ENCODE data around the gene PRKN. TPM values are rescaled to one million over a fixed set of nuclear protein-coding genes. Genes with fewer than 3 reads are reported as not detected.

The PRKN gene
- total RNA-seq, 1 donor from 2014 or later: not detected

DNA sequence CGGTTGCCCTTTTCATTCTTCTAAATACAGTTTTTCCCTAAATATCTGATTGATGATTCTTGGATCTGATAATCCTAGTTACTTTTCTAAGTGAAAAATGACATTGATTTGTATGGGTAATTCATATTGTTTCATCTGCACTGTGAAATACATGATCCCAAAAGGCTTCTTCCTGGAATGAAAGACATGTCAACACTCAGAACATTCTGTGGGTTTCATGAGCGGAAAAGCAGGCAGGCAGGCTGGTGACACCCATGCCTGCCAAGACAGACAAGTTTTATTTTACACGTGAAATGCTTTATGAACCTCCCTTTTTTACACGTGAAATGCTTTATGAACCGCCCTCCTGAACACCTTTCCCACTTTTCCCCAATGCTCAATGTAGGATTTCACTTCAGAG, 105.0 kb downstream of the PRKN start:
- DNase-seq (ENCODE audit: low spot score): no peak

DNA sequence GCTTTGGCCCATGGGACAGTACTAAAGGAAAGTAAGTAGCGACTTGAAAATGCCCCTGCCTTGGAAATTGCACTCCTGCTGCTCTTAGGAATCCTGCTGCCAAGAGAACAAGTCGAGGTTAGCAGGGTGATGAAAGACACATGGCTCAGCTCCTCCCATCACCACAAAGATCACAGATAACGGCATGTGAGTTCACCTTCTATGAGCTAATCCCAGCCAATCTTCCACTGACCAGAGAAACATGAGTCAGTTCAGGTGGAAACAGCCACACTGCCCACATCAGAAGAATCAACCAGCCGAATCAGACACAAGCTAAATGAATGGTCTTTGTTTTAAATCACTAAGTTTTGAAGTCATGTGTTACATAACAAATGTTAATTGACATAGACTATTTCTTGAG, 106.3 kb downstream of the PRKN start:
- Mint-ChIP-seq H3K4me3 (ENCODE audit: low read depth) (no peak overlapping the region), H3K4me1 (ENCODE audit: low read depth) (peaks cover 4% of the 10 kb centered on the region), H3K36me3 (ENCODE audit: low read depth) (no peaks in the 10 kb centered on the region), H3K9me3 (no peaks in the 10 kb centered on the region), H3K27me3 (ENCODE audit: low read depth) (no peaks in the 10 kb centered on the region), H3K27ac (no peak overlapping the region)
- no peak for DNase-seq (ENCODE audit: low spot score)
- intact Hi-C loops (cut with micrococcal nuclease): no loop called here

More for the DNA sequence above, 105.0 kb downstream of the PRKN start:
- Mint-ChIP-seq H3K27ac (no peak overlapping the region), H3K4me3 (ENCODE audit: low read depth) (no peak overlapping the region), H3K9me3 (no peaks in the 10 kb centered on the region), H3K27me3 (ENCODE audit: low read depth) (no peaks in the 10 kb centered on the region), H3K4me1 (ENCODE audit: low read depth) (peaks cover 4% of the 10 kb centered on the region), H3K36me3 (ENCODE audit: low read depth) (no peaks in the 10 kb centered on the region)
- intact Hi-C loops (cut with micrococcal nuclease): no loop called here

DNA sequence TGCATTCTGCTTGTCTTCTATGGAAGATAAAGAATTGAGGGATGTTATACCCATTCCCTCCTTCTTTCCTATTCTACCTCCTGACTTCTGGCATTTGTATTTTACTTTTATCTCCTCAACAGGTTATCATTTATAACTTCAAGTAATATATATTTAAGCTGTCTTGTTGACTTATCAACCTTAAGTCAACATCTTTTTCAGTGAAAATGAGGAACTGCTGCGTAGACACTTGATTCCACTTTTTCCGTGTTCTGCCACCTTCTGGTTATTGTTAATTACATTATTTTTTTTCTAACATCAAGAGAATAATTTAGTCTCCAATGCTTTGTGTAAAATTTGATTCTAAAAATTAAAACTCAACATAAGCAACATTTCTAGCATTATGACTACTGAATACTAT, 107.5 kb downstream of the PRKN start:
- no peak for DNase-seq (ENCODE audit: low spot score)
- Mint-ChIP-seq H3K36me3 (ENCODE audit: low read depth) (no peaks in the 10 kb centered on the region), H3K4me3 (ENCODE audit: low read depth) (no peak overlapping the region), H3K4me1 (ENCODE audit: low read depth) (peaks cover 4% of the 10 kb centered on the region), H3K27ac (no peak overlapping the region), H3K9me3 (no peaks in the 10 kb centered on the region), H3K27me3 (ENCODE audit: low read depth) (no peaks in the 10 kb centered on the region)
- intact Hi-C loops (cut with micrococcal nuclease): no loop called here

DNA sequence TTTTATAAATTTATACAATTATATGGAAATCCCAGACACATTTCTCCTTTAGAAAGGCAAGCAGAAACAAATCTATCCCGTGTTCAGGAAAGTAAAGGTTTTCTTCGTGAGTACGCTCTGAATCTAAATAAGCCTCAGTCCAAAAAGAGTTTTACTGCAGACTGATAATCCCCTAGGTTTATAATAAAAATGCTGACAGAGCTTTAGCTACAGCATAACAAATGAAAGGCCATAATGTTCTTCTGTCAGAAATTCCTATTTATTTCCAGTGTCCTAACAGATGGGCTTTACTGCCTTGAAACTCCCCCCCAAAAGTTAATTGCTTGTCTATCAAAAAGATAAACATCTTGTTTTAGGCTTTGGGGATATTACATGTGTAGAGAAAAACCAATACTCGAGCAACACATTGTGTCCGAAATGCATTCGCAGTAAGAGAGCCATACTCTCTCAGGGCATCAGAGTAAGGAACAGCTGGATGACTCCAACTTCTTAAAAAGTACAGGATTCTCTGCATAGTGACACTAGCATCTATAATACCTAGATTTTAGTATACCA, 109.0 kb downstream of the PRKN start:
- no peaks in the 10 kb centered on the region for H3K27me3 Mint-ChIP-seq (ENCODE audit: low read depth)
- no peak overlapping the region for H3K4me3 Mint-ChIP-seq (ENCODE audit: low read depth)
- peaks cover 4% of the 10 kb centered on the region for H3K4me1 Mint-ChIP-seq (ENCODE audit: low read depth)
- intact Hi-C loops (cut with micrococcal nuclease): no loop called here
- no peak for DNase-seq (ENCODE audit: low spot score)
- no peaks in the 10 kb centered on the region for H3K9me3 Mint-ChIP-seq
- no peaks in the 10 kb centered on the region for H3K36me3 Mint-ChIP-seq (ENCODE audit: low read depth)
- H3K27ac Mint-ChIP-seq: no peak overlapping the region

DNA sequence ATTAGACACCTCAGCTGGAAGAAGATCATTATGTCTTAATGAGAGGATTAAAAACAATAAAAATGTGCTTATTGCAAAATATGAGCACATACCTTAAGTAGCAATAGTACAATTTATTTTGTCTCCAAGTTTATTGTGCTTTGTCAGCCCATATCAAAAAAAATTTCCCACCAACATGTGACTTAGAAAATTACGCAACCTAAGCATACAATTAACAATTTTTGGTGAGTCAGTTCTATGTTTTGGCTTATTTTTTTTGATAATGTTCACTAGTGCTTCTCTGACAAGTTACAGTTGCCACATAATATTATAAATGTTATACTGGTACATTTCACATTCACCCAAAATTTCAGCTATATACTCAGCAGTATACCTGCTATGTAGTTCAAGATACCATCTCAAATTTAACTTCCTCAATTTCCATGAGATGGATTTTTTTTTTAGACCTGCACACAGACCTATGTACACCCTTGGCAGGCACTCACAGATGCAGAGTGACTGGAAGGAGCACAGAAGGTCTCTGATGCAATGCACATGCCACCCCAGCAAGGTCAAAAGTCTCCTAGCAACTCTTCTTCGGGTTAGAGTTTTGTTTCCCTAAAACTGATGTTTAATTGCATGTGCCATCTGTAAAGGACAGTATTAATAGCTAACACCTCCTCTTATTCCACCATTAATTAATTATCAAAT, 112.4 kb downstream of the PRKN start:
- intact Hi-C loops (cut with micrococcal nuclease): no loop called here
- Mint-ChIP-seq H3K27me3 (ENCODE audit: low read depth) (no peaks in the 10 kb centered on the region), H3K4me1 (ENCODE audit: low read depth) (no peaks in the 10 kb centered on the region), H3K27ac (no peak overlapping the region), H3K4me3 (ENCODE audit: low read depth) (no peak overlapping the region), H3K36me3 (ENCODE audit: low read depth) (no peaks in the 10 kb centered on the region), H3K9me3 (no peaks in the 10 kb centered on the region)
- no peak for DNase-seq (ENCODE audit: low spot score)

DNA sequence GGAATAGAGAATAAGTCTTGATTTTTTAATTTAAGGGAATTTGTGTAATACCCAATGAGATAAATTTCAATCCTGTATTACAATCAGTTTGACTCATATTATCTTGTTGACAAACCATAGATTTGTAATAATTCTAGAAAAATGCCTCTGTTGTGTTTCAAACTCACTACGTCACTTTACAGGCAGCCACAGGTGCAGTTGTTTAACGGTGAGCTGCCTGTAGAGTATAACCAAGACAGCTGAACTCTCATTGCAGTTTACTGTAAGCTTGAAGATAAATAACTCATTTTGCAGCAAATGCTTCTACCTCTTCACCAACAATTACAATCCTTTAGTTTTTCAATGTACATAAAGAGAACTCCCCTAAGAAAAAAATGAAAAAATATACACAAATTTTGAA, 114.3 kb downstream of the PRKN start:
- intact Hi-C loops (cut with micrococcal nuclease): no loop called here
- H3K4me1 Mint-ChIP-seq (ENCODE audit: low read depth): no peaks in the 10 kb centered on the region
- H3K27me3 Mint-ChIP-seq (ENCODE audit: low read depth): no peaks in the 10 kb centered on the region
- no peak overlapping the region for H3K27ac Mint-ChIP-seq
- no peak overlapping the region for H3K4me3 Mint-ChIP-seq (ENCODE audit: low read depth)
- no peaks in the 10 kb centered on the region for H3K9me3 Mint-ChIP-seq
- DNase-seq (ENCODE audit: low spot score): no peak
- H3K36me3 Mint-ChIP-seq (ENCODE audit: low read depth): no peaks in the 10 kb centered on the region

DNA sequence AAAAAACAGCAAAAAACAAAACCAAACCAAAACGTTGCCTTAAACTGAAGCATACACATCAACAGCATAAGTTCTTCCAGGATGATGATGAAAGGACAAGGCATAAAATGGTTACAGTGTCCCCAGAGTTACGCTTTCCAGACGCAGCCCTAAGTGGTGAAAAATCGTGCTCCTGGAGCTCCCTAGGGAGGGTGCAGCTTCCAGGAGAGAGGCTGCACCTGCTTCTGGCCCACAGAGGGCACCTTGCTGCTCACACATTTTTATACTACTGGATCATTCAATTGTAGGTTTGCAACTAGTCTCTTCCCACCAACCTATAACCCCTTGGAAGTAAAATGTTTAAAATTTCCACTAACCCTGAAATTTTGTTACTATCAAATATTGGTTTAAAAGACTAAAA, 115.0 kb downstream of the PRKN start:
- H3K4me3 Mint-ChIP-seq (ENCODE audit: low read depth): no peak overlapping the region
- H3K4me1 Mint-ChIP-seq (ENCODE audit: low read depth): no peaks in the 10 kb centered on the region
- DNase-seq (ENCODE audit: low spot score): no peak
- intact Hi-C loops (cut with micrococcal nuclease): no loop called here
- H3K27me3 Mint-ChIP-seq (ENCODE audit: low read depth): no peaks in the 10 kb centered on the region
- H3K9me3 Mint-ChIP-seq: no peaks in the 10 kb centered on the region
- no peaks in the 10 kb centered on the region for H3K36me3 Mint-ChIP-seq (ENCODE audit: low read depth)
- no peak overlapping the region for H3K27ac Mint-ChIP-seq

DNA sequence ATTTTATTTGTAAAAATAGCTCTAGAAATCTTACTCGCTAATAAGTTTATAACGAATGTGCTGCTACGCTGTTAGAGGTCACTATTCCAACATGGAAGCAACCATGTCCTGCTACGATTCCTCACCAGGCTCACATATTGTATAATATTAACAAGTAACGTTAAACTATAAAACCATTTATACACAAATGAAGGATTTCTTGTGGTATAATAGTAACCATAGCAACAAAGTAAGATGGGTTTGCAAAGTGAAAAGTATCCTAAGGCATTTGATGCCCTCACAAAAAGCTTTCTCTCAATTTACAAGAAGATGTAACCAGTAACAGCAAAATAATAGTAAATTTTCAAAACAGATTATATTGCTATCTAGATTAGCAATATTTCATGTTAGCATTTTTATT, 117.2 kb downstream of the PRKN start:
- H3K4me3 Mint-ChIP-seq (ENCODE audit: low read depth): no peak overlapping the region
- no peaks in the 10 kb centered on the region for H3K27me3 Mint-ChIP-seq (ENCODE audit: low read depth)
- intact Hi-C loops (cut with micrococcal nuclease): no loop called here
- H3K9me3 Mint-ChIP-seq: no peaks in the 10 kb centered on the region
- no peak overlapping the region for H3K27ac Mint-ChIP-seq
- no peaks in the 10 kb centered on the region for H3K4me1 Mint-ChIP-seq (ENCODE audit: low read depth)
- DNase-seq (ENCODE audit: low spot score): no peak
- H3K36me3 Mint-ChIP-seq (ENCODE audit: low read depth): no peaks in the 10 kb centered on the region

DNA sequence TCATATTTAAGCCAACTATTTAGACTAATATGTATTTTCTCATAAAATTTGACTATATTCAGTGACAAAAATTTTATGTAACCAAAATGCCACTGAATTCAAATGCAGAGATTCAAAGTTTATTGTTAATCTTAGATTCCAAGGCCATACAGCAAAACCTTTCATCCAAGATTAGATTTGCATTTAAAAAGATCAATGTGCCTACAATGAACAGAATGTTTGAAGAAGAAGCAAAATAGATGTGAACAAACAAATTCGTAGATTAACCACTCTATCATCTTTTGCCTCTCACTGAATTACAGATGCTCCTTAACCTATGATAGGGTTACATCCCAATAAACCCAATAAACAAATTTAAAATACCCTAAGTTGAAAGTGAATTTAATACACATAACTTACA, 121.7 kb downstream of the PRKN start:
- intact Hi-C loops (cut with micrococcal nuclease): no loop called here
- Mint-ChIP-seq H3K9me3 (no peaks in the 10 kb centered on the region), H3K27ac (no peak overlapping the region), H3K36me3 (ENCODE audit: low read depth) (no peaks in the 10 kb centered on the region), H3K4me1 (ENCODE audit: low read depth) (no peaks in the 10 kb centered on the region), H3K4me3 (ENCODE audit: low read depth) (no peak overlapping the region), H3K27me3 (ENCODE audit: low read depth) (no peaks in the 10 kb centered on the region)
- no peak for DNase-seq (ENCODE audit: low spot score)

DNA sequence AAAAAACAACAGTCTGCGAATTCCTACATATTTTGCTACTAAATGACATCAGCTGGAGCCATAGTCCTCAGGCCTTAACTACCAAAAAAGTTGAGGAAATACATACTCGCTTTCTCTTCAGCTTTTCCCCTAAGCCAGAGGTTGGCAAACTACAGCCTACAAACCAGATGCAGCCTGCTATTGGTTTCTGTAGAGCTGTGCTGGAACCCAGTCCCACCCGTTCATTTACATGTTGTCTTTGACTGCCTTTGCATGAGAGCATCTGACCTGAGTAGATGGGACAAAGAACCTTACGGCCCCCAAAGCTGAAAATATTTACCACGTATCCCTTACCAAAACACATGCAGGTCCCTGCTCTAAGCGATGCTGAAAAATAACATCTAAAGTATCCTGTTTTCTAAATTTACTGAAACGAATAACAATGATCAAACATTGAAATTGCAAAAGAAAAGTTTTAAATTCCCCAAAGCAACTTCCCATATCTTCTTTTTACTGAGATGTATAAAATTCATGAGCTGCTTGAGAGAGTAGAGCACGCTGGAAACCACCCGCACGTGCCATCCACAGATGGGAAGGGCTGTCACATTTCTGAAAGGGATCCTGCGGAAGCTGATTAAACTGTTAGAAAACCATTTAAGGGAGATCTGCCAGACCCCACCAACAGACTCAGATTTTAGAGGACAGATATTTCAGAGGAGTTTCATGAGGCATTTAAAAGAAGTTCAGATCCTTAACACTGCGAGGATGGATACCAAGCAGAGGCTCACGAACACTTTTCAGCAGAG, 124.1 kb downstream of the PRKN start:
- DNase-seq (ENCODE audit: low spot score): no peak
- Mint-ChIP-seq H3K36me3 (ENCODE audit: low read depth) (no peaks in the 10 kb centered on the region), H3K27ac (no peak overlapping the region), H3K4me3 (ENCODE audit: low read depth) (no peak overlapping the region), H3K4me1 (ENCODE audit: low read depth) (no peaks in the 10 kb centered on the region), H3K27me3 (ENCODE audit: low read depth) (no peaks in the 10 kb centered on the region), H3K9me3 (no peaks in the 10 kb centered on the region)
- intact Hi-C loops (cut with micrococcal nuclease): no loop called here

DNA sequence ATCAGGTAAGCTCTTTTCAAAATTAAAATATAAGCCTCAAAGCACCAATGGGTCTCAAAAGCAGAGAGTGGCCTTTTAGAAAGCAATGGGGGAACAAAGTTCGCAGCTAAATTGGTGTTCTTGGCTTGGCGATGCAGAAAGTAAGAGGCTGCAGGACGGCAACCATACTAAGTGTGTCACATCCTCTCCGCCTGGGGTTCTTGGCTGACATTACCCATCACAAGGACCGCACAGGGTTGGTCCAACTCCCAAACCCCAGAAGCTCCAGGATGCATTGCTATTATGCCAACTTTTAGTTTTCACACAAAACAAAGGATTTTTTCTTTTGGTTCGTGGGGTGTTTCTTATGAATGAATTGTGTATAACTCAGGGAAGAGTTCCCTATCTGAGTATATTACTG, 124.8 kb downstream of the PRKN start:
- Mint-ChIP-seq H3K4me3 (ENCODE audit: low read depth) (no peak overlapping the region), H3K27ac (no peak overlapping the region), H3K36me3 (ENCODE audit: low read depth) (no peaks in the 10 kb centered on the region), H3K27me3 (ENCODE audit: low read depth) (no peaks in the 10 kb centered on the region), H3K9me3 (no peaks in the 10 kb centered on the region), H3K4me1 (ENCODE audit: low read depth) (no peaks in the 10 kb centered on the region)
- intact Hi-C loops (cut with micrococcal nuclease): no loop called here
- DNase-seq (ENCODE audit: low spot score): no peak

DNA sequence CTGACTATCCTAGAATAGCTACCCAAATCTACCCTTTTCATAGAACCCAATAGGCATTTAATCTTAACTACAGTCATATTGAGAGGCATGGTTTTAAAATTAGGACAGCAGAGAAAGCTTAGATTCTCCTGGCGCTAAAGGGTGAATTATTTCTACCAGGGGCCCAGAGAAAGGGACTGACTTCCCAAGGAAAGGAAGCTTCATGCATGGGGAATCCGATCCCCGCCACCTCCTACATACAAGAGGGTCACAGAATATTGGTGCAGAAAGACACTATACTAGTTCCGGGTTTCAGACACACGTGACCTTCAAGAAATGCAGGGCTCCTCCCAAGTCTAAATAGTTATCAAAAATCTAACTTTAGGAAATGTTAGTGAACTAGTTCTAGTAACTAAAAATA, 130.9 kb downstream of the PRKN start:
- no peak overlapping the region for H3K27ac Mint-ChIP-seq
- no peaks in the 10 kb centered on the region for H3K4me1 Mint-ChIP-seq (ENCODE audit: low read depth)
- no peaks in the 10 kb centered on the region for H3K27me3 Mint-ChIP-seq (ENCODE audit: low read depth)
- DNase-seq (ENCODE audit: low spot score): no peak
- H3K36me3 Mint-ChIP-seq (ENCODE audit: low read depth): no peaks in the 10 kb centered on the region
- no peak overlapping the region for H3K4me3 Mint-ChIP-seq (ENCODE audit: low read depth)
- intact Hi-C loops (cut with micrococcal nuclease): no loop called here
- H3K9me3 Mint-ChIP-seq: no peaks in the 10 kb centered on the region

DNA sequence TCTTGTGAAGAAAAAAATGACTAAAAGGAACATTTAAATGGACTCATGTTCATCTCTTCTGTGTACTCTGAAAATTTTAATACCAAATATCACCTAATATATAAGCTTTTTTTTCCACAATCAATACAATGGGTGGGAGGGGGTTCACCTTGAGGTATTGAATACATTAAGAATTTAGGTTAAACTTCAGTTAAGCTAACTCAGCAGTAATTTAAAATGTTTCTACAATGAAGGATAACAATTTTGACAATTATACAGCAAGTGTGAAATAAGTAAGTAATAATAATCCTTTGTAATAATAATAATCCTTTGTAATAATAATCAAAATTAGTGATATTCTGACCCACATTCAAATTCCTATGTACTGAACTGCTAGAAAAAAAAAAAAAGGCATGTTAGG, 136.0 kb downstream of the PRKN start:
- intact Hi-C loops (cut with micrococcal nuclease): no loop called here
- Mint-ChIP-seq H3K27me3 (ENCODE audit: low read depth) (no peaks in the 10 kb centered on the region), H3K9me3 (no peaks in the 10 kb centered on the region), H3K36me3 (ENCODE audit: low read depth) (no peaks in the 10 kb centered on the region), H3K4me1 (ENCODE audit: low read depth) (no peaks in the 10 kb centered on the region), H3K27ac (no peak overlapping the region), H3K4me3 (ENCODE audit: low read depth) (no peak overlapping the region)
- DNase-seq (ENCODE audit: low spot score): no peak
